Measurements from ENCODE around the gene TPPP2. TPM values are rescaled to one million over a fixed set of nuclear protein-coding genes. Genes with fewer than 3 reads are reported as not detected.

Gene TPPP2
- total and polyA plus RNA-seq, 2 of the 4 experiments (the other 2 are of a cell fraction), result not detected

GRCh38 chr14:21075719-21076437 is 45.9 kb downstream of the TPPP2 start:
- Histone ChIP-seq H3K27me3 (ENCODE audit: control insufficient read depth, insufficient read depth, low read length) (no peaks in the 10 kb centered on the region), H4K5ac (ENCODE audit: low read depth, low read length) (no peak overlapping the region), H2BK15ac (ENCODE audit: low read depth, low read length) (no peak overlapping the region), H2BK20ac (ENCODE audit: low read depth, low read length) (no peak overlapping the region), H2AK5ac (ENCODE audit: low read depth, low read length) (no peak overlapping the region), H3K23ac (ENCODE audit: low read depth, low read length) (no peak overlapping the region), H3K79me1 (ENCODE audit: low read depth in 1 of 2, low read length in 2 of 2) (peaks cover 29 to 48% of the 10 kb centered on the region in 2 experiments), H2BK5ac (ENCODE audit: low read depth, low read length, poor library complexity, severe bottlenecking) (no peak overlapping the region), H2AFZ (replicated peaks; ENCODE audit: low read length, poor library complexity) (no peak overlapping the region), H3K4ac (ENCODE audit: low read depth, low read length) (no peak overlapping the region), H3K4me3 (ENCODE audit: insufficient read depth, low read depth, low read length) (no peak overlapping the region), H3K36me3 (ENCODE audit: control insufficient read depth, insufficient read depth, low read length) (peaks cover 76% of the 10 kb centered on the region), H3K9me3 (ENCODE audit: control insufficient read depth, insufficient read depth, low read length) (no peaks in the 10 kb centered on the region), H3K9me1 (ENCODE audit: insufficient read depth, low read length) (peaks cover 10% of the 10 kb centered on the region), H3K9ac (ENCODE audit: low read depth, low read length) (no peak overlapping the region), H2BK120ac (ENCODE audit: low read depth, low read length) (no peak overlapping the region), H2AK9ac (replicated peaks; ENCODE audit: low read depth, low read length, poor library complexity) (no peak overlapping the region), H3K4me2 (ENCODE audit: low read depth, low read length) (no peak overlapping the region), H3K18ac (ENCODE audit: low read depth, low read length) (no peak overlapping the region), H4K20me1 (ENCODE audit: insufficient read depth, low read length) (peaks cover 10% of the 10 kb centered on the region), H3K4me1 (ENCODE audit: control insufficient read depth, insufficient read depth, low read length) (peaks cover 11% of the 10 kb centered on the region), H3K56ac (ENCODE audit: extremely low read depth, insufficient read depth, low read length) (no peak overlapping the region), H3K14ac (replicated peaks; ENCODE audit: low read depth, low read length) (no peak overlapping the region), H4K91ac (ENCODE audit: insufficient read depth, low read depth, low read length) (no peak overlapping the region), H4K8ac (ENCODE audit: low read depth in 2 of 2, low read length in 2 of 2) (no peak overlapping the region), H3K27ac (ENCODE audit: insufficient read depth, low read length) (no peak overlapping the region)
- BruUV-seq (replicated peaks), result no TSS peak
- no peak for ATAC-seq (ENCODE audit: low read depth)
- dilution Hi-C loops (cut with HindIII; ENCODE audit: low sequenced_read_pairs, unreplicated experiment), result no loop called here
- DNase-seq, result no peak
- ChIA-PET POLR2A (ENCODE audit: unreplicated experiment) (no interaction called here), CTCF (interaction anchor here (1.0 kb wide), 1 partner anchor 17 kb away, joined by 3 read pairs; no protein-coding TSS in a partner anchor)
- in situ Hi-C loops (cut with MboI; ENCODE audit: low sequenced_read_pairs), result loop anchor here (25.0 kb wide), 2 partner anchors 614 to 739 kb away; partner anchors contain the start of genes APEX1, CCNB1IP1, OSGEP and PARP2
- WGBS, 2 experiments (ENCODE audit: extremely low coverage in 2 of 2, insufficient read length in 1 of 2), result 87% methylated on average over 8 of the region's 9 CpGs; no CpG with 5 or more reads in 1 of the 2 experiments
- intact Hi-C loops (cut with micrococcal nuclease), result no loop called here
- TF ChIP-seq USF2 (IDR thresholded peaks at IDR 0.05; ENCODE audit: low read depth, low read length) (no peak), BHLHE40 (IDR thresholded peaks at IDR 0.05; ENCODE audit: low read depth, low read length) (no peak), MAFK (IDR thresholded peaks at IDR 0.05; ENCODE audit: low read depth, low read length) (no peak), CHD1 (IDR thresholded peaks at IDR 0.05; ENCODE audit: low read depth, low read length) (no peak), RAD21 (IDR thresholded peaks at IDR 0.05; ENCODE audit: low read length) (no peak), RFX5 (IDR thresholded peaks at IDR 0.05; ENCODE audit: low read depth, low read length) (no peak), MAZ (IDR thresholded peaks at IDR 0.05; ENCODE audit: borderline replicate concordance, low read depth, low read length) (no peak), POLR2A (IDR thresholded peaks at IDR 0.05; ENCODE audit: low read depth, low read length) (no peak), NFE2L2 (IDR thresholded peaks at IDR 0.05; ENCODE audit: low read depth, low read length) (no peak), RCOR1 (IDR thresholded peaks at IDR 0.05; ENCODE audit: insufficient replicate concordance, low read length) (no peak), CTCF (conservative IDR thresholded peaks at IDR 0.05; ENCODE audit: low read depth, low read length) (no peak), ELK1 (IDR thresholded peaks at IDR 0.05; ENCODE audit: borderline replicate concordance, low read depth, low read length) (no peak), SMC3 (IDR thresholded peaks at IDR 0.05; ENCODE audit: low read depth, low read length) (no peak), MXI1 (IDR thresholded peaks at IDR 0.05; ENCODE audit: borderline replicate concordance, low read depth, low read length) (no peak), FOS (IDR thresholded peaks at IDR 0.05; ENCODE audit: low read depth, low read length) (no peak)

Measured in IMR-90 (cell line).